M059J (cell line): ENCODE measurements around the gene PACS2. TPM values are rescaled to one million over a fixed set of nuclear protein-coding genes. Genes with fewer than 3 reads are reported as not detected.

Experiments used
- DNase-seq: peaks from one replicate; pipeline ENCODE4 v3.0.0-alpha.2; 2012; ENCODE audit warnings: low read depth
- total RNA-seq: library from RNA; depleted of rRNA; stranded (reverse); fragments of >200 nt; shearing (Covaris generic); gene quantifications from 2 replicates; pipeline ENCODE4 v1.2.3, GENCODE V29; 2014

The PACS2 gene
- total RNA-seq, 1 experiment from 2014 or later, result 24.7 TPM

DNA sequence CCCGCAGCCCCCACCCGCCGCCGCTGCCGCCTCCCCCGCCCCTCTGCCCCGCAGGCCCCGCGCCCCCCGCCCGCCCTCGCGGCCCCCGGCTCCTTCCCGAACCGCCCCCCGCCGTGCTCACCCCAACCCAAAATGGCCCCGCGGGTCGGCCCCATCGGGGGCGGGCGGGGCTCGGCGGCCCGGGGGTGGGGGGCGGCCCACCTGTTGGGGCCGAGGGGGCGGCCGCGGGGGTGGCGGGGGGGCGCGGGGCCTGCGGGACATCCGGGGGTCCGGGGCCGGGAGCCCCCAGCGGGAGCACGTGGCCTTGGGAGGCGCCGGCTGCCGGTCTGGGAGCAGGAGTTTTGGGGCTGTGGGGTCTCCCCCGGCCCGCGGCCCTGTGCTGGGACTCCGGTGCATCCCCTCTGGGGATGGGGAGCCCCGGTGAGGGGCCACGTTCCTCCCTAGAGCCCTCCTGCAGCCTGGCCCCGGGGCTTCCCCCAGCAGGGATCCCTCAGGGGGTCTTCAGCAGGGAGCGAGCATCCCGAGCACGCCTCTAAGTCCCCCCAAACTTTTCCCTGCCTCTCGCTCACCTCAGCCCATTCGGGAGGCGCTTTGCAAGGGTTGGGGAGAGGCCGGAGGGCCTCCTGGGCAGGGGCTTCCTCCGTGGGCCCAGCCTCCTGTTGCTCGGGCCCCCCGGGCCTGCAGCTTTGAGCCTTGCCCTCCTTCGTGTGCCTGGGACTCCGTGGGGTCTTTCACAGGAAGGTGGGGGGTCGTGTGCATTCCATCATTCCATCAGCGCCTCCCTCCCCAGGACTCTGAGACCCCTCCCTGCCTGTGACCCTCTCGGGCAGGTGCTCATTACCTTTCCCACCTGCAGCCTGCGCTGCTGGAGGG is 105.8 kb downstream of the PACS2 start:
- no peak for DNase-seq

- no peak for DNase-seq
Observed at GRCh38 chr14:105420974-105421674, 106.6 kb downstream of the PACS2 start.

- DNase-seq, result no peak
Observed at GRCh38 chr14:105421723-105422615, 107.4 kb downstream of the PACS2 start.

GRCh38 chr14:105422695-105423487 is 108.3 kb downstream of the PACS2 start:
- DNase-seq, result no peak

DNA sequence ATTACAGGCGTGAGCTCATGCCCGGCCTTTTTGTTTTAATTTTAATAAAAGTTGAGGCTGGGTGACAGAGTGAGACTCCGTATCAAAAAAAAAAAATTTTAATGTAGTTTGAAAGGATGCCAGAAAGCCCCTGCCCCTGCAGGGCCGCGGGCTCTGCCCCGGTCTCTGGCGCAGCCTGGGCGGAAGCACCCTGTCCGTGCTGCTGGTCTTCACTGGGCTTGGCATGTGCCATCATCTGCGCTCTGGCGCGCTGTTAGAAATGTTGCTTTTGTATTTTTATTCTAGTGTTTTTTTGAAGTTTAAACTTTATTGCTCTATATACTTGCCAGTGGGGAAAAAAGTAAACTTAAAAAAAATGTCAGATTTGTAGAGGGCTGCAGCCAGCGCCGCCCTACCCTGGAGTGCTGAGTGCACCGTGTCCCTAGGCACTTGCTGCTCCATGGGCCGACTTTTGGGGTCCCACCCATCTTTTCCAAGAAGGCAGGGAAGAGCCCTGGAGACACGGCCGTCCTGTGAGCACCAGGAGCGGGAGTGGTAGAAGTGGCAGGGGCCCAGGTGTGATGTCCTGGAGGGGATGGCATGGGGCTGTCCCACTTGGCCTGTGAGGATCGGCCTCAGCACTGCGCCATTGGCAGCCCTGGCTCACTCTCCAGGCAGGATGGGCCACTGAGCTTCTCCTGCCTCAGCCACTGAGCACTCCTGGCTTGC is 109.1 kb downstream of the PACS2 start:
- no peak for DNase-seq

DNA sequence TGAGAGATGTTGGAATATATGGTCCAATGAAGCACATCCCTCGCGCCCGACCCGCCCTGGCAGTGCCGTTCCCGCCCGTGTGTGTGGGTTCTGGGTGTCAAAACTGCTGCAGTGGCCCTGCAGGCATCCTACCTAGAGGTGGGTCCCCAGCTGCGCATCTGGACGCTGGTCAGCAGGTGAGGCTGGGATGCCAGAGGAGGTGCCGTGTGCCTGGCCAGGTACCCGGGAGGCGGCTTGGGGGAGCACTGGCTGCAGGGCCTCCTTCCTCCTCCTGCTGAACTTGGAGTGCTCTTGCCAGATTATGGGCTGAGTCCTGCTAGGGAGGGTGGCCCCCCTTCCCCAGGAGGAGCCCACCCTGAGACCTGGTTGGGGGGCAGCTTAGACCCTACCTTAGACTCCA is 110.3 kb downstream of the PACS2 start:
- no peak for DNase-seq

DNA sequence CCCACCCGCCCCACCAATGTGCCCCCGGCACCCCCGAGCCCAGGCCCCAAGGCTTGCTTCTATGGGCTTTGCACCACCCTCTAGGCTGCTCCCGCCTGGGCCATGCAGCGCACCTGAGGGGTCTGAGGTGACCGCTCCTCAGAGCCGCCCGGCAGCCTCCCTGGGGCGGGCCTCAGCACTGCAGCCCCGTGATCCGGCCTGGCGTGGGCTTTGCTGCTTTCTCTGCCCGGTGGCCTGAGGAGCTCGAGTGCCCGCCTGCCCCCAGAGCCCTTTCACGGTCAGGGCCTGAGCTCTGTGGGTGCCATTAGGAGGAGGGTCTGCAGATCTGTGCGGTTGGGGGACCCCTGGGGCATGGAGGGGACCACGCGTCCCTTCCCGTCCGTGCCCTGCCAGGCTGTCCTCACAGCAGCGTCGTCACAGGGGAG is 111.3 kb downstream of the PACS2 start:
- DNase-seq, result no peak

DNA sequence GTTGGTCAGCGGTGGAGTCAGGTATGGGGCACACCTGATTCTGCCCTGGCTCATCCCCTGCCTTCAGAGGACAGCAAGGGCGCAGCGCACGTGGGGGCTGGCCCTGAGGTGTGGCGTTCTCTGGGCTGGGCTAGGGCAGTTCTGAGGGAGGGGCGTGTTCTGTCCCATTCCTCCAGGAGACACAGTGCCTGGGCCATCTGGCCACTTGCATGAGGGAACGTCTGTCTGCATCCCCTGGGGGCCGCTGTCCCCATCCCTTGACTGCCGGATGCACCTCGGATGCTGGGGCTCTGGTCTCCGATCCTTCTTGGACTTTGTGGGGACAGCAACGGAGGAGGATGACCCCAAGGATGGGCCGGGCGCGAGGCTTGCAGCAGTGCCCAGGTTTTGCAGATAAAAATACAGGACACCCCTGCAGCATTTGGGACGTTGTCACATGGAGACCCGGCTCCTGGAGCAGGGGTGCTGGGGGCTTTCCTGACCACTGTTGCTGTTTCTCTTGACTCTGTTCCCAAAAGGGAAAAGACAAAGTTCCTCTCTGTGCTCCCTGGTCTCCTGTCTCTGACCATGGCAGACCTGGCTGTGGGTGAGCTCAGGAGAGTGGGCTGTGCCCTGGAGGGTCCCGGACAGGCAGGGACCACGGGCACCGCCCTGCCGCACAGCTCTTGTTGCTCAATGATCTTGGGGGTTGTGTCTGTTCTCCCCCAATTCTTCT is 112.0 kb downstream of the PACS2 start:
- no peak for DNase-seq

GRCh38 chr14:105427412-105427811 is 112.9 kb downstream of the PACS2 start:
- no peak for DNase-seq

GRCh38 chr14:105427936-105428485 is 113.5 kb downstream of the PACS2 start:
- no peak for DNase-seq

GRCh38 chr14:105430042-105430441 is 115.5 kb downstream of the PACS2 start:
- no peak for DNase-seq

GRCh38 chr14:105430565-105430964 is 116.0 kb downstream of the PACS2 start:
- peak; percentile 67 for DNase-seq

DNA sequence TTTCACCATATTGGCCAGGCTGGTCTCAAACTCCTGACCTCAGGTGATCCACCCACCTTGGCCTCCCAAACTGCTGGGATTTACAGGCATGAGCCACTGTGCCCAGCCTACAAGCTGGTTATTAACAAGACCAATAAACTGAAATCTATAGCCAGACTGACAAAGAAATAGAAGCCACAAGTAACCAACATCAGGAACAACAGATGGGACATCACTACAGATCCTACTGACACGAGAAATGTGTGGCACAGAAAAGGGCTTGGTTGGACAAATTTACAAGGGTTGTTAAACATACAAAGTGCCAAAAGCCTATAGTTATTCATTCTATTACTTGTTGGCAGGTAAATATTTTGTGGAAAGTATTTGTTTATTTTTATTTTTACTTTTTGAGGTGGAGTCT is 116.7 kb downstream of the PACS2 start:
- no peak for DNase-seq

- DNase-seq, result no peak
Observed at GRCh38 chr14:105432657-105433056, 118.1 kb downstream of the PACS2 start.

- DNase-seq, result no peak
Observed at GRCh38 chr14:105433161-105433605, 118.6 kb downstream of the PACS2 start.

DNA sequence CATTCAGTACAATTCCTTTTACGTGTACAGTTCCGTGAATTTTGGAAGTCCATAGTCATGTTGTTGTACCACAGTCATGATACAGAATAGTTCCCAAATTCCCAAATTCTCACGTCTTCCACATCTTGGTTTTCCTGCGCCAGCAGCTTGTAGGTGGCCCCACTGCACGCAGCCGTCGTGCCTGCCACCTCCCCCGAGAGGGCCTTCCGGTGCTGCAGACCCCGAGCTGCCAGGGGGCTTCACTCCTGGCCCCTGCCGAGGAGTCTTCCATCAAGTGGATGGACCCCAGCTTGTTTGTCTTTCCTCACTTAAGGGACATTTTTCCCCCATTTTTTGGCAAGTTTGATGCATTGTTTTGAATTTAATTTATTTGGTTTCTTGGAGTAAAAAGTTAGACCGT is 121.9 kb downstream of the PACS2 start:
- no peak for DNase-seq

- DNase-seq, result no peak
Observed at GRCh38 chr14:105436891-105437722, 122.6 kb downstream of the PACS2 start.

- DNase-seq, result no peak
Observed at GRCh38 chr14:105437723-105438500, 123.4 kb downstream of the PACS2 start.
